ENCODE measurements around the gene PDLIM4.

- TF ChIP-seq CTCF (IDR thresholded peaks at IDR 0.05) (peak; percentile 36 to 57 (median 49)), EP300 (IDR thresholded peaks at IDR 0.05; ENCODE audit: low read depth) (no peak), POLR2A (IDR thresholded peaks at IDR 0.05) (no peak)
Measured at GRCh38 chr5:132283423-132284043, 26.0 kb downstream of the PDLIM4 start.
